M059J (cell line): ENCODE data around the gene CDH3. TPM values are rescaled to one million over a fixed set of nuclear protein-coding genes. Genes with fewer than 3 reads are reported as not detected.
A peak's percentile ranks its signal among the peaks of the same experiment; 100 is the strongest.

Source experiments
- DNase-seq: peaks from one replicate; pipeline ENCODE4 v3.0.0-alpha.2; 2012; ENCODE audit warnings: low read depth
- total RNA-seq: library from RNA; depleted of rRNA; stranded (reverse); fragments of >200 nt; shearing (Covaris generic); gene quantifications from 2 replicates; pipeline ENCODE4 v1.2.3, GENCODE V29; 2014; rRNA removed

Gene CDH3
- total RNA-seq, 1 experiment from 2014 or later: 3.9 TPM

DNA sequence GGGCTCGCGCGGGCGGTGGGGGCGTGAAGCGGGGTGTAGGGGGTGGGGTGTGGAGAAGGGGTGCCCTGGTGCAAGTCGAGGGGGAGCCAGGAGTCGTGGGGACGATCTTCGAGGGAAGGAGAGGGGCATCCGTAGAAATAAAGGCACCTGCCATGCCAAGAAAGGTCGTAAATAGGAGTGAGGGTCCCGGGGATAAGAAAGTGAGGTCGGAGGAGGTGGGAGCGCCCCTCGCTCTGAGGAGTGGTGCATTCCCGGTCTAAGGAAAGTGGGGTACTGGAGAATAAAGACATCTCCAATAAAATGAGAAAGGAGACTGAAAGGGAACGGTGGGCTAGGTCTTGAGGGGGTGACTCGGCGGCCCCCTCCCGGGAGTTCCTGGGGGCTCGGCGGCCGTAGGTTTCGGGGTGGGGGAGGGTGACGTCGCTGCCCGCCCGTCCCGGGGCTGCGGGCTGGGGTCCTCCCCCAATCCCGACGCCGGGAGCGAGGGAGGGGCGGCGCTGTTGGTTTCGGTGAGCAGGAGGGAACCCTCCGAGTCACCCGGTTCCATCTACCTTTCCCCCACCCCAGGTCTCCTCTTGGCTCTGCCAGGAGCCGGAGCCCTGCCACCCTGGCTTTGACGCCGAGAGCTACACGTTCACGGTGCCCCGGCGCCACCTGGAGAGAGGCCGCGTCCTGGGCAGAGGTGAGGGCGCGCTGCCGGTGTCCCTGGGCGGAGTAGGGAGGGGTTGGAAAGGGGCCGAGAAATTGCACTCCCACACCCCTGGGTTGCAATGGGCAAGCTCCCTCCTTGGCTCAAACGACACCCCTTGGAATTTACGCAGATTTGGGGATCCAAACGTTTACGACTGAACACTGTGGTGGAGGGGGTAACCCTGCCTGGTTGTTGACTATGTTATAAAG, 92.9 kb downstream of the CDH3 start:
- DNase-seq: no peak

DNA sequence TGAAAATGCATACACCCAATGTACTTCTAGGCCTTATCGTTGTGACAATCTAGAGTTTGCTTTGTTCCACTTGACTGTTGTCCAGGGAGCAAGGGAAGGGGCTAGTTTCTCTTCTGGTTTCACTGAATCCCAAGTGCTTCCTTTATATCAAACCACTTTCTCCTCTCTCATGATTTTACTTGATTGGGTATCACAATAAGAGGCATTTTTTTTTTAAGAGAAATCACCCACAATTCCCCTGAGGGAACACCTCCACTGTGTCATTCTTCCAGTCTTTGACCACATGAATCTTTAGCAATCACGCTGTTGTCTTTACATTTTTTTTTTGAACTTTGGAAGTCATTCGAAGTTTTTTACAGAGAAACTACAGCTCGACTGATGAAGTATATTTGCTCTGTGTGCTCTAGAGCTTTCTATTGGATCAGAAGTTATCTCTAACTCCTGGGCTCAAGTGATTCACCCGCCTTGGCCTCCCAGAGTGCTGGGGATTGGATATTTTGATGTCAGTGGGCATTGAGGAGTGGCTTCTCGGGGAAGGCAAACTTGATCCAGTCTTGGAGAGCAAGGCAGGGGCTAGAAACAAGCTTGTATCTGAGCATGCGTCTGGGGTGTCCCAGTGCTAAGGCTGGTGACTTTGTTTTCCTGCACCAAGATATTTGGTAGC, 95.0 kb downstream of the CDH3 start:
- peak; percentile 42 for DNase-seq

- no peak for DNase-seq
Observed at GRCh38 chr16:68740628-68741346, 95.7 kb downstream of the CDH3 start.

DNA sequence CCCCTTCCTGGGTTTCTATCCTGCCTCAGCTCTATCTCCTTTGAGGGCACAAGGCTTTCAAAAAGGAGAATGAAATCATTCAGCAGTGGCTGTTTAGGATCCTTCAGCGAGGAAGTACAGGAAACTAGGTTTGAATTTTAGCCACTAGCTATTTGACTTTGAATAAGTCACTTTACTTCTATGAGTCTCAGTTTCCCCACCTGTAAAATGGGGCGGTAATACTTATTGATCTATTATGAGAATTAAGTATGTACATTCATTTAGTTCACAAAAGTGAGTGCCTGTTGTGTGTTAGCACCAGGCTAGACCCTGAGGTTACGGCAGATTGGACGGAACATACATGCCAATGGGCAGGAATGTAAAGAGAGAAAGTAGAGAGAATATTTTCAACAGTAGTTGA, 98.6 kb downstream of the CDH3 start:
- no peak for DNase-seq

DNA sequence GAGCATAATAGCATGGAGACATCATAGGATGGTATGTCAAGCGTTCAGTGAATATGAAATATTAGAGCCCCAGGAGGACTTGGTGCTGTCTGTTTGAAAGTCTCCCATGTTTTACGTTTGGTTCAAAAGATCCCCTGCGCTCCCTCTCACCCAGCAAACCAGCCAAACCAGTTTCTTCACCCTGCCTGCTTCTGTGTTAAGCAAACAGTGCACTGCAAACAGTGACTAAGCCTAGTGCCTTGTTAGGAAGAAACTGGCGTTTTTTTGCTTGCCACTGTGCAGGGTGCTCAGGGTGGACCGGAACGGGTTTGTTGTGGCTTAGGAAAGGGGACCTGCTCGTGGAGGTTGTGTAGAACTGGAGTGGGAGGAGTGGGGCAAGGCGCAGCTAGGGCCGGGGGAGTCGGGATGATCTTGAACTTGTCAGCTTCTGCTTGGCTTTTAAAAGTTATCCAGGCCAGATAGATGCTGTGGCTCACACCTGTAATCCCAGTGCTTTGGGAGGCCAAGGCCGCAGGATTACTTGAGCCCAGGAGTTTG, 99.7 kb downstream of the CDH3 start:
- no peak for DNase-seq

DNA sequence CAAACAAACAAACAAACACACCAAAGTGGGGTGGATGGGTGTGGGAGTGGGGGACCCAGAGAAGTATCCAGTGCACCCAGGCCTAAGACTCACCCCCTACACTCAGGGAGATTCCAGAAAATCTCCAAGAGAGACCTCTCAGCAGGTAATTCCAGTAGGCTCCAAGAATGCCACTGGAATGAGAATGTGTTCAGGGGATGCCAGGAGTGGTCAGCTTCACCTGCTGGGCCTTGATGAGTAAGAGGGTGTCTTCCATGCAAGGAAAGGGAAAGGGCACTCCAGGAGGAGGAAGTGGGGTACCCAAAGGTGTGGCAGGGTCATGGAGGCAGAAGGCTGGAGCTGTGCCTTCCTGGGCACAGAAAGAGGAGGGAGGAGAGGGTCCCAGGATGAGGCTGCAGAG, 101.8 kb downstream of the CDH3 start:
- DNase-seq: no peak

- no peak for DNase-seq
Observed at GRCh38 chr16:68749432-68749831, 104.3 kb downstream of the CDH3 start.

Other genes with a start within 250 kb of the CDH3 start
- 0.25 TPM in 1 of 2 replicates, not detected in the other for gene SMPD3, start 196.8 kb upstream of the CDH3 start, total RNA-seq
- 20.5 and 22.0 TPM in 2 replicates for gene ZFP90, start 106.0 kb upstream of the CDH3 start, total RNA-seq
- gene CDH1, start 92.0 kb downstream of the CDH3 start, total RNA-seq: 0.05 TPM in 1 of 2 replicates, not detected in the other
- gene TANGO6, start 198.2 kb downstream of the CDH3 start, total RNA-seq: 7.8 and 19.7 TPM in 2 replicates